Small intestine (tissue), 7 donors: ENCODE results near the gene CDKAL1. TPM values are rescaled to one million over a fixed set of nuclear protein-coding genes. Genes with fewer than 3 reads are reported as not detected.

Experiments
- DNase-seq, 2 donors: peaks; one replicate each; pipeline versions ENCODE4 v3.0.0 to v3.0.0-alpha.2; 2013
- FAIRE-seq: peaks from 2 replicates; lab custom pipeline; 2012; peaks lifted over from hg19 to GRCh38; lab: Jason Lieb, UNC
- H3K27ac ChIP-seq, 3 donors: one replicate each; pipeline ENCODE4 v1.5.1; 2013; ENCODE audit warnings: low read length in 2 of 3, mild to moderate bottlenecking in 2 of 3, control low read depth in 1 of 3, inconsistent platforms in 1 of 3, low read depth in 1 of 3, moderate library complexity in 1 of 3
- H3K27me3 ChIP-seq, 3 donors: one replicate each; pipeline ENCODE4 v1.6.1; 2013; ENCODE audit warnings: low read length in 3 of 3, inconsistent platforms in 1 of 3; ENCODE audit not compliant: control insufficient read depth in 3 of 3, insufficient read depth in 3 of 3
- H3K36me3 ChIP-seq, 3 donors: one replicate each; pipeline ENCODE4 v1.6.1; 2013; ENCODE audit warnings: low read length in 3 of 3, inconsistent platforms in 1 of 3, low read depth in 1 of 3, mild to moderate bottlenecking in 1 of 3, moderate library complexity in 1 of 3; ENCODE audit not compliant: control insufficient read depth in 3 of 3, insufficient read depth in 2 of 3
- H3K4me1 ChIP-seq, 3 donors: one replicate each; pipeline ENCODE4 v1.6.1; 2013; ENCODE audit warnings: low read length in 2 of 3, inconsistent platforms in 1 of 3, low read depth in 1 of 3, mild to moderate bottlenecking in 1 of 3, moderate library complexity in 1 of 3; ENCODE audit not compliant: control insufficient read depth in 3 of 3, insufficient read depth in 2 of 3
- H3K4me3 ChIP-seq, 3 donors: one replicate each; pipeline ENCODE4 v1.5.1; 2013; ENCODE audit warnings: low read length in 3 of 3, control low read depth in 1 of 3, inconsistent platforms in 1 of 3, low read depth in 1 of 3, mild to moderate bottlenecking in 1 of 3, moderate library complexity in 1 of 3
- H3K9me3 ChIP-seq, 2 donors: one replicate each; pipeline ENCODE4 v1.6.1; 2013; ENCODE audit warnings: low read depth in 1 of 2, low read length in 1 of 2; ENCODE audit not compliant: control insufficient read depth in 2 of 2, insufficient read depth in 1 of 2
- WGBS, 3 donors: extraction: QIAGEN DNeasy Blood & Tissue Kit; methylation state at CpG; one replicate each; pipeline ENCODE4 v1.1.7; 2013; 5-methylcytosine and 5-hydroxymethylcytosine counted together
- polyA plus RNA-seq, 4 donors: library from polyadenylated mRNA; stranded (reverse) in 3 of 4; unstranded in 1 of 4; fragments of 200-250 nt in 3 of 4; fragments of 120-200 nt in 1 of 4; gene quantifications; one replicate each; pipeline versions ENCODE4 v1.2.1 to v1.2.3, GENCODE V29; 2013
- donor health status: healthy with polysubstance abuse.
- donor health status: control.
- donor health status: control.
- donor health status: Bipolar disorder and iron deficiency.
- donor health status: healthy.

CDKAL1 gene
- polyA plus RNA-seq, 4 donors: 2.4 to 10.5 (median 4.1) TPM

DNA sequence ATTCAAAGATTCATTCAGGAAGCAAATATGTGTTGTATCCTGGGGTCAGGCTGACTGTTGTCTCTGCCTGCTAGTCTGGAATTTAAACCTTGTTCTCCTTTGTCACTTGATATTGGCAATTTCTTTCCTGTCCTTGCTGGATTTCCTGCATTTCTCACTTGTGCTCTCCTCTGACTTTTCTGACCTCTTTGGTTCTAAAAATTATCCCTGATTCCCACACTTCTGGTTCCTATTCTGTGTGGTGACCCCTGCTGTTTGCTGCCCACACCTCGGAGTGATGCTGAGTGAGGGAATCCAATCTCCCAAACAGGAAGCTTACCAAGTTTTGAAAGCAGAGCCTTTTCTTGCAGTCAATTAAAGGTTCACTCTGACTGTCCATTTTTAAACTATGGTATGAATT, 345.3 kb downstream of the CDKAL1 start:
- H3K27me3 ChIP-seq: no peaks in the 10 kb centered on the region
- DNase-seq (no peak), FAIRE-seq (no peak)
- no peak overlapping the region for H3K27ac ChIP-seq
- WGBS, 3 donors: 71 to 88% (median 83%) methylated on average over 1 of the region's 1 CpG
- H3K4me3 ChIP-seq: no peak overlapping the region
- H3K4me1 ChIP-seq: peaks cover 0 to 7% (median 0%) of the 10 kb centered on the region in 3 donors
- no peaks in the 10 kb centered on the region for H3K9me3 ChIP-seq
- H3K36me3 ChIP-seq: no peaks in the 10 kb centered on the region

DNA sequence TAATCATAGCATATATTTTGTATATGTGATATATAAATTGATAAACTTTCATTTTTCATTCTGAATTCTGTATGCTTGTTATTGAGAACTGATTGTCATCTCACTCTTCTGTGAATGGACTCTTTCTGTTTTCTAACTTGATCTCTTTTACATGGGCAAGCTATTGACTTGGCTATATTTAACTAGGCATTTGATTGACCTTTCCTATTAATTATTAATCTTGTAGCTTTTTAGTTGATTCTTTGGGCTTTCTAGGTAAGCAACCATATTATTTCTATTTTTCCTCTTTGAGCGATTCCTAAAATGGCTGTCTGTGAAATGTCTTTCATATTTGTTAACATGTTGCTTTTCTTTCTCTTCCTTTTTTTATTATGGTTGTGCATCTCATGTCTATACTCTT, 347.1 kb downstream of the CDKAL1 start:
- Histone ChIP-seq H3K36me3 (no peaks in the 10 kb centered on the region), H3K4me1 (peaks cover 0 to 7% (median 0%) of the 10 kb centered on the region in 3 donors), H3K4me3 (no peak overlapping the region), H3K27ac (no peak overlapping the region), H3K27me3 (no peaks in the 10 kb centered on the region), H3K9me3 (peaks cover 0 to 3% of the 10 kb centered on the region in 2 donors)
- WGBS, 3 donors: 94 to 100% (median 94%) methylated on average over 1 of the region's 1 CpG
- no peak for DNase-seq
- FAIRE-seq: no peak

DNA sequence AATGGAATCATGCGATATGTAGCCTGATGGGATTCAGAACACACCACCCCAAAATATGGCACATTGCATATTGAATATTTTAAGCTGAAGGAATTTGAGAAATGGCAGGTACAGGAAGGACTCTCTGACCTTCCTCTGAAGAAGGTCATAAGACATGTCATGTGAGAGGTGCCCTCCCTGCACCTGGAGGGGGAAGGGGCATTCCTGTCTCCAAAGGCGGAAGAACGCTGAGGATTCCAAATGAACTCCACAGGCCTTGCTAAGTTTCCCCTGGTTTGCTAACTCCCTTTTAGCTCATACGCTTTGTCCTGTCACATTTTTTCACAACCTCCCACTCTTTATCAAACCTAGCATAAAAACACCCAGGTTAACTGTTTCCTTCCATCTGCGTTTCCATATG, 347.8 kb downstream of the CDKAL1 start:
- Histone ChIP-seq H3K27ac (no peak overlapping the region), H3K4me1 (peaks cover 0 to 7% (median 0%) of the 10 kb centered on the region in 3 donors), H3K36me3 (no peaks in the 10 kb centered on the region), H3K4me3 (no peak overlapping the region), H3K27me3 (no peaks in the 10 kb centered on the region), H3K9me3 (peaks cover 0 to 3% of the 10 kb centered on the region in 2 donors)
- WGBS, 3 donors: 91 to 98% (median 92%) methylated on average over 5 of the region's 5 CpGs
- DNase-seq (no peak), FAIRE-seq (no peak)

DNA sequence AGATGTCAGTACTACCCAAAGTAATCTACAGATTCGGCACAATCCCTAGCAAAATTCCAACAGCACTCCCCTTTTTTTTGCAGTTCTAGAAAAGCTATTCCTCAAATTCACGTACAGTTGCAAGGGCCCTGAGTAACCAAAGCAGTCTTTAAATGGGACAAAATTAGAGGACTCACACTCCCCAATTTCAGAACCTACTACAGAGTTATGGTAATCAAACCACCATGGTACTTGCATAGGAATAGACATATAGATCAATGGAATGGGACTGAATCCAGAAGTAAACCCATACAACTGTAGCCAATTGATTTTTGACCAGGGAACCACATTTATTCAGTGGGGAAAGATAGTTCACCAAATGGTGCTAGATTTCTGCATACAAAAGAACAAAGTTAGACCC, 350.8 kb downstream of the CDKAL1 start:
- H3K27ac ChIP-seq: no peak overlapping the region
- FAIRE-seq: no peak
- no peaks in the 10 kb centered on the region for H3K27me3 ChIP-seq
- DNase-seq: no peak
- H3K36me3 ChIP-seq: no peaks in the 10 kb centered on the region
- no peak overlapping the region for H3K4me3 ChIP-seq
- no peaks in the 10 kb centered on the region for H3K4me1 ChIP-seq
- WGBS, 3 donors: 92 to 98% (median 97%) methylated on average over 2 of the region's 2 CpGs
- H3K9me3 ChIP-seq: peaks cover 0 to 3% of the 10 kb centered on the region in 2 donors

DNA sequence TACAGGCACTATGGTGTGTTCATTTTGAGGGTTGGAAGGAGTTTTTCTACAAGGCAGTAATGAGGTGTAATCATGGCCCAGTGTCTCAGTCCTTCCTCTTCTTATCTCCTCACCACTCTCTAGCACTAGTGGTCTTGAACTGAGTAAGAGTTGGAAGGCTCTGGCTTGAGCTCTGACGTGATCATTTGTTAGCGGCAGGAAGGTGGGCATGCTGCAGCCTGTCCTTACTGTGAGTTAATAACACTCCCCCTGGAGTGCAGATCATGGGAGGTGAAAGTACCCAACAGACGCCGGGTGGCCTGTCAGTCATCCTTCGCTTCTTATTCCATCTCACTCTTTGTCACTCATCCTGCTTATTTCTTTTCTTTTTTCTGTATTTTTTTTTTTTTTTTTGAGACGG, 356.9 kb downstream of the CDKAL1 start:
- no peak for DNase-seq
- H3K4me3 ChIP-seq: no peak overlapping the region
- H3K36me3 ChIP-seq: peaks cover 0 to 1% (median 0%) of the 10 kb centered on the region in 3 donors
- no peaks in the 10 kb centered on the region for H3K4me1 ChIP-seq
- no peaks in the 10 kb centered on the region for H3K9me3 ChIP-seq
- no peak overlapping the region for H3K27ac ChIP-seq
- WGBS, 3 donors: 95 to 97% (median 96%) methylated on average over 6 of the region's 6 CpGs
- no peak for FAIRE-seq
- H3K27me3 ChIP-seq: no peaks in the 10 kb centered on the region

DNA sequence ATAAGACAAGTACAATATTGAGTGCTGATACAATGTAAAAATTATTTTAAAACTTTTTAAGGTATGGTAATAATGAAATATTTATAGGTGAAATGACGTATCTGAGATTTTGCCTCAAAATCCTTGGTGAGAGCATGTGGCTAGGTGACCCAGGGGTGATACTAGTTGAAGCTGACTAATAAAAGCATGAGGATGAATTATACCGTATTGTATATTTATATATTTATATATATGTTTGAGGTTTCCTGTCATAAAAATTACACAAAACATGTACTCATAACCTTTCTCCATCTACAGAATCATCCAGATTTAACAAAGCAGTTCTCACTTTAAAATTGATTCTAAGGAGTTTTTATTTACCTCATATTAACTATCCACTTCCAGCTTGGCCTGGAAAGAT, 358.1 kb downstream of the CDKAL1 start:
- H3K9me3 ChIP-seq: no peaks in the 10 kb centered on the region
- H3K4me3 ChIP-seq: no peak overlapping the region
- peaks cover 0 to 1% (median 0%) of the 10 kb centered on the region in 3 donors for H3K36me3 ChIP-seq
- FAIRE-seq (no peak), DNase-seq (no peak)
- no peaks in the 10 kb centered on the region for H3K4me1 ChIP-seq
- H3K27me3 ChIP-seq: no peaks in the 10 kb centered on the region
- 62 to 73% (median 71%) methylated on average over 2 of the region's 2 CpGs for WGBS, 3 donors
- H3K27ac ChIP-seq: no peak overlapping the region

DNA sequence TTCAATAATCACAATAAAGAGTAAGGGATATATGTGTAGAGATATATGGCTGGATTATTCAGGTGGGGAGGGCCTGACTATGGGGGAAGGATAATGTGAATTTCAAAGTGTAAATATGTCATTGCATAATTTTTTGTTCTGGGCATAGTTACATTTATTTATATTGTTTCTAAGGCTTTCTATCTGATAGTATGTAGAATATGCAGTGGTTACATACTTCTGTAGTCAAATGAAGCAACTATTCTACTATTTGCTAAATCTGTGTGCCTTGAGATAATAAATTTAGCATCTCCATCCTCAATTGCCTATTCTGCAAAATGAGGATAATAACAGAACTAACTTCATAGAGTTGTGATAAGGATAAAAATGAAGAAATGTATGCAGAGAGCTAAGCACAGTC, 359.2 kb downstream of the CDKAL1 start:
- H3K4me3 ChIP-seq: no peak overlapping the region
- no peaks in the 10 kb centered on the region for H3K9me3 ChIP-seq
- FAIRE-seq (no peak), DNase-seq (no peak)
- no peaks in the 10 kb centered on the region for H3K27me3 ChIP-seq
- H3K36me3 ChIP-seq: peaks cover 0 to 1% (median 0%) of the 10 kb centered on the region in 3 donors
- H3K4me1 ChIP-seq: no peaks in the 10 kb centered on the region
- H3K27ac ChIP-seq: no peak overlapping the region

DNA sequence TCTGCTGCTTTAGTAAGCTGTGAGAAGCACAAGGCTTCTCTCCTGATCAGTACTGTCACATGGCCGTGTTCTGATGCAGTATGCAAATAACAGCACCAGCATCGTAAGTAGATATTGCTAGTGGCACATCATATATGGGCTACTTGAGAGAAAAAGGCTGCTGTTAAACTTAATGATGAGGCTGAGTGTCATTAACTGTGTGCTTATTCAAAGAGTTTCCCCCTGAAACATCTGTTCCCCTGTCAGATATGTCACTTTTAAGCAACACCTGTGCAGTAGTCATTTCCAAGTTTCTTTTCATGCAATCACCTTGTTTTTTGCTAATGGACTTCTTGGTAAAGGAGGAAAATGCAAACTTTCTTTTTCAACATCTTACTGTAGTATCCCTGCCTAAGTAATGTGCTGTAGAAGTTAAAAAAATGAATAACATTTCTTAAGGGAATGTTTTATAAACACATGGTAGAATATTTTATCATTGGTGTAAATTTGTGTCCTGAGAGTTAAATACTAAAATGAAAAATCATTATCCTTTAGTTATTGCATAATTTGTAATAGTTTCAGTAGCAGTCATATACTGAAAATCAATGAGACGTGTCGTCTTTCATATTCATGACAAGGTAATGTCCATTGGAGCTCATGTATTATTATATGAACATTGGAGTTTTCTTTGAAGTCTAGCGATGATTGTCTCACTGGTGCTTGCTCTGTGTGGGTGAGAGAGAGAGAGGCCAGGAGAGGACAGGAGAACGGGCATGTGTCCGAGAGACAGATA, 366.3 kb downstream of the CDKAL1 start:
- WGBS, 3 donors: 89 to 93% (median 90%) methylated on average over 7 of the region's 7 CpGs
- H3K27ac ChIP-seq: no peak overlapping the region
- H3K4me1 ChIP-seq: no peaks in the 10 kb centered on the region
- DNase-seq (no peak), FAIRE-seq (no peak)
- H3K9me3 ChIP-seq: peaks cover 0 to 7% of the 10 kb centered on the region in 2 donors
- no peak overlapping the region for H3K4me3 ChIP-seq
- H3K27me3 ChIP-seq: no peaks in the 10 kb centered on the region
- H3K36me3 ChIP-seq: peaks cover 0 to under 1% (median 0%) of the 10 kb centered on the region in 3 donors
